HK-2 (cell line): Measurements from ENCODE around the gene GABPA.
"Not testable (repeated sequence)": the region's sequence is repeated elsewhere in the genome, so short reads cannot be mapped to it uniquely, and the experiment has no call there.

Experiments used
- DNase-seq: peaks from one replicate; pipeline ENCODE4 v3.0.0-alpha.2; 2018; ENCODE audit not compliant: unreplicated experiment

Gene GABPA

GRCh38 chr21:25734904-25735645 is at the start of gene GABPA, which contains the start of gene ATP5PF:
Gene GABPA (plus strand): TSS chr21:25734972. CDS start chr21:25741599, 6,627 bp downstream.
Gene ATP5PF (minus strand): TSS chr21:25734904. CDS start chr21:25729794, 5,110 bp downstream.
- peak; percentile 91 for DNase-seq

GRCh38 chr21:25687787-25688186 is 47.0 kb upstream of the GABPA start:
- DNase-seq, result no peak

- DNase-seq, result no peak
Observed at GRCh38 chr21:25688275-25689155, 46.3 kb upstream of the GABPA start.

- no peak for DNase-seq
Observed at GRCh38 chr21:25689226-25689625, 45.5 kb upstream of the GABPA start.

- DNase-seq, result no peak
Observed at GRCh38 chr21:25691976-25692375, 42.8 kb upstream of the GABPA start.

DNA sequence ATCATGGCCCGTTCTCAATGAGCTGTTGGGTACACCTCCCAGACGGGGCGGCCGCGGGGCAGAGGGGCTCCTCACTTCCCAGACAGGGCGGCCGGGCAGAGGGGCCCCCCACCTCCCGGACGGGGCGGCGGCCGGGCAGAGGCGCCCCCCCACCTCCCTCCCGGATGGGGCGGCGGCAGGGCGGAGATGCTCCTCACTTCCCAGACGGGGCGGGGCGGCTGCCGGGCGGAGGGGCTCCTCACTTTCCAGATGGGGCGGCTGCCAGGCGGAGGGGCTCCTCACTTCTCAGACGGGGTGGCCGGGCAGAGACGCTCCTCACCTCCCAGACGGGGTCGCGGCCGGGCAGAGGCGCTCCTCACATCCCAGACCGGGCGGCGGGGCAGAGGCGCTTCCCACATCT is 39.3 kb upstream of the GABPA start:
- not testable (repeated sequence) for DNase-seq

DNA sequence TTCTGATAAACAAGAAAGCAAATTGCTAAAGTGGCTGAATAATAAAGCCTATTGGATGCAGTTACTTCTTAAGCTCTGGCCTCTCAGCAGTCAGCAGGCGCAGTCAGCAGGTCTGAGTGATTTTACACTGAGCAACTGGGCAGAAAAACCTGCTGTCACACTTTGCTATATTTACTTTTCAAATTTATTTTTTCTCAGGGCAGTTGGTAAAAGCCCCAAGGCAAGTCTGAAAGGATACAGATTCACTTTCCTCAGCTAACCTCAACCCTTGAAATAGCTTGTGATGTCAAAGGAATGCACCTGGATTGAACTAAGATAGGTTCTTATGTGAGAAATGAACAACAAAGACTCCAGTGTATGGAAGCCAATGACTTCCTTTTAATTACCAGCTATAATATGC is 34.0 kb upstream of the GABPA start:
- DNase-seq, result no peak

- DNase-seq, result no peak
Observed at GRCh38 chr21:25701529-25701928, 33.2 kb upstream of the GABPA start.

- DNase-seq, result no peak
Observed at GRCh38 chr21:25708467-25709065, 26.2 kb upstream of the GABPA start.

DNA sequence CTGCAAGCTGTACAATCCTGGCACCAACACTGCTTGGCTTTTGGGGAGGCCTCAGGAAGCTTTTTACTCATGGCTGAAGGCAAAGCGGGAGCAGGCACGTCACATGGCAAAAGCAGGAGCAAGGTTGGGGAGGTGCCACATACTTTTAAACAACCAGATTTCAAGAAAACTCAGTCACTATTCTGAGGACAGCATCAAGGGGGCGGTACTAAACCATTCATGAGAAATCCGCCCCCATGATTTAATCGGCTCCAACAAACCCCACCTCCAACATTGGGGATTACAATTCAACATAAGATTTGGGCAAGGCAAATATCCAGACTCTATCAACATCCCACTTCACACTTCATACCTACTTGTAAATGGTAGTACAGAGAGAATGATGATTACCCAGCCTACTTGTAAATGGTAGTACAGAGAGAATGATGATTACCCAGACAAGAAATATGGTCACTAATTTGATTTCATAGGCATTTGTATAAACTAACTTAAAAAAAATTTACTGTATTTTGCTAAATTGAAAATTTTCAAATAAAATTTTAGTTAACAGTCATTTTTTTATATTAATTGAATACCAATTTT is 25.0 kb upstream of the GABPA start:
- DNase-seq, result no peak

GRCh38 chr21:25710550-25710949 is 24.2 kb upstream of the GABPA start:
- DNase-seq, result no peak

- DNase-seq, result not testable (repeated sequence)
Observed at GRCh38 chr21:25714066-25714465, 20.7 kb upstream of the GABPA start.

GRCh38 chr21:25717491-25718147 is 17.2 kb upstream of the GABPA start:
- no peak for DNase-seq

DNA sequence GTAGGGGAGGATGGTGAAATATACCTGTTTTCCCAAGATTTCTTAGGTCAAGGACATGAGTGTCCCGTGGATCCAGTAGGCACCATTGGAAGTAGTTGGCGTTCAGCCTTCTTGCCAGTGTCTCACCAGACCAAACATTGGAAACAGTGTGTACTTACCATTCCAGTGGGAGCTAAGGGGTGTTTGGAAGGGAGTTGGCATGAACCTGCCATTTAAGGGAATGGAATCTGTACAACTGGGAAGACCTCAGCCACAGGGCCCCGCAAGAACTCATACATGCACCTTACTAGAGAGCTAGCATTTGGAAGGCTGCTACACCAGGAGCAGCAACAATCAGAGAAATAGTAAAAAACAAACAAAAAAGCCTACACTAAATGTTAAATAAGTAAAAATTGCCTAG is 12.8 kb upstream of the GABPA start:
- DNase-seq, result no peak

- no peak for DNase-seq
Observed at GRCh38 chr21:25722631-25723030, 12.1 kb upstream of the GABPA start.

DNA sequence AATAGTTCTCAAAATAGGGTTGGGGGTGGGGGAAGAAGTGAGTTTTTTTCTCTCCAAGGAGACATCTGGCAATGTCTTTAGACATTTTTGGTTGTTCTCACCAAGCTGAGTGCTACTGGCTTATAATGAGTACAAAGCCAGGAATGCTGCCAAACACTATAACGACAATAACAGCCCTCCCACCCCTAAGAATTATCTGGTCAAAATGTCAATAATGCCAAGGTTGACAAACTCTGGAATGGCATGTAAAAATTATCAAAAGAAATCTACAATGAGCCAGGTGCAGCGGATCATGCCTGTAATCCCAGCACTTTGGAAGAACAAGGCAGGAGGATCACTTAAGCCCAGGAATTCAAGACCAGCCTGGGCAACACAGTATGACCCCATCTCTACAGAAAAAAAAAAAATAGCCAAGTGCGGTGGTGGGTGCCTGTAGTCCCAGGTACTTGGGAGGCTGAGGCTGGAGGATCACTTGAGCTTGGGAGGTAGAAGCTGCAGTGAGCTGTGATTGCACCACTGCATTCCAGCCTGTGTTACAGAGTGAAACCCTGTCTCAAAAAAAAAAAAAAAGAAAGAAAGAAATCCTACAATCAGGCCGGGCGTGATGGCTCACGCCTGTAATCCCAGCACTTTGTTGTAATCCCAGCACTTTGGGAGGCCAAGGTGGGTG is 2.5 kb upstream of the GABPA start:
- DNase-seq, result no peak

DNA sequence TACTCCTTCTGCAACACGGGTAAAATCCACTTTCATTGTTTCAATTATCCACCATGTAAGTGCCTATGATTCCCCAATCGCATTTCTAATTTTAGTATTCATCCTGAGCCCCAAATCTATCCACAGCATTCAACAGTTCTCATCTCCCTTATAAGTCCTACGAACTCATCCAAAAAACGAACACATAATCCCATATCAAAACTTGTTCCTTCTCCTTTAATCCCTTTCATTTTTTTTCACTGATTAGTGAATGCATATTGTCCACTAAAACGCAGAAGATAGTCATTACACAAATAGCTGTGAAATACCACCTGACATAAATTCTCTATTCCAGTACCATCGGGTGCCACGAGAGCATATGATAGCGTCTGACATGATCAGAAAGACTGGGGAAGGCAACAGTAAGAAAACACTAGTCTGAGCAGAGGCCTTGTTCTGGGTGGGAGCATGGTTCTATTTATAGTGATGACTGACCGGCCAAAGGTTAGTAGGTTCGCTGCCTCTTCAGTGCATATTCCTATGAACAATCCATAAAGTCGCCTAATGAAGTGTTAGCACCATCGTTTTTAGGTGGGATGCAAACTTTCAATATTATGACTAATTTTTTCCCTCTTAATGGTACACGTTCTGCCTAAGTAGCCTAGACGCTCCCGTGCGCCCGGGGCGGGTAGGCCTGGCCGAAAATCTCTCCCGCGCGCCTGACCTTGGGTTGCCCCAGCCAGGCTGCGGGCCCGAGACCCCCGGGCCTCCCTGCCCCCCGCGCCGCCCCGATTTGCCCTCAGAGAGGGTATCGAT is 716 bp upstream of the GABPA start:
- DNase-seq, result no peak

DNA sequence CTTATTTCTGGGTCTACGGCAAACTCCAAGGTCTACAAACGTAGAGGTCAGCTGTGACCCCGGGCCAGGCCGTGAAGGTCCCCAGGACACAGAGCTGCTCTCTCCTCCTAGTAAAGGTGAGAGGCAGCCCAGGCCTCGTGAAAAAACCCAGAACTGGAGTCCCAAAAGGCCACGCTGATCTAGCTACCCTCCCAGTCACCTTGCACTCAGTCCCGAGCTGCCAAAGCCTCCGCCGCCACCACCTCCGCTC is 193 bp upstream of the GABPA start:
- DNase-seq, result no peak

DNA sequence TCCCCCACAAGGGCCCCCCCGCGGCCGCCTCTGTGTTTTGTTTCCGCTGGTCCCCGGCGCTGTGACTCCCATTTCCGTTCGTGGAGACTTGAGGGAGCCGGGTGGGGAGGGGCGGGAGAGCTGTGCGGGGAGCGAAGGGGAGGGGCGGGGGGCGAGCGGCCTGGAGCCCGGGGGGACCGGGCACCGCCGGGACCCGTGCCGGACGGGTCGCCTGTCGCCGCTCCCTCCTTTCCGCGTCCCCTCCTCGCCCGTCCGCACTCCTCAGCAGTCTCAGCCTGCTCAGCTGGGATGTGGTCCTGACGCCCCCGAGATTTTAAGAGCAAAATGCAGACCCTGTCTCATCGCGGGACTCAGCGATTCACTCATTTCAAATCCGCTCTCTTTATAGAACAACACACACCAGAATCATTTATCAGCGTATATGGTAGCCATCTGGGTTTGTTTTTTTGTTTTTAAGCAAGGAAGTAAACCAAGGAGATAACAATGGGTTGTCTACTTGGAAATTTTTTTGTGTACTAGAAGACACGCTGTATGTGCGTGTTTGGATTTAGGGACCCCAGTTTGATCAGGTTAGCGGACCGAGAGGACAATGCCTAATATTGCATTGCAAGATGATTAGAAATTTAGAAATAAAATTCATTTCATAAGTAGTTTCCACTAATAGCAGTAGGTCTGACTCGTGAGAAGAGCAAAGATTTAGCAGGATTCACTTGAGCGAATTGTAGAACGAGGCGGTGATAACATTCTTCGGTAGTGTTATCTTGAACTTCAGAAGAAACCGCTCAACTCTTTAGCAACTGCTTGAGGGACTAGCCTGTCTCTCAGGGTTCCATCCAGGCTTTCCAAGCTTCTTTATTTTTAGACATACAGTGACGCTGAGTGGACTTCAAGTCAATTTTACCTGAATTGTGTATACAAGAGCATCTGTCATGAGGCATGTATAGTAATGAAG is 1.1 kb downstream of the GABPA start:
- DNase-seq, result peak; percentile 63
